HG03060 (cell line): ENCODE data around the gene CST7.
"Not testable (repeated sequence)": the region's sequence is repeated elsewhere in the genome, so short reads cannot be mapped to it uniquely, and the experiment has no call there.

Source experiments
- ATAC-seq: cut with Tn5 transposase; IDR thresholded peaks from one replicate; pipeline ENCODE4 v1.9.1; 2021; ENCODE audit warnings: low read depth, moderate number of reproducible peaks; ENCODE audit not compliant: unreplicated experiment

Gene CST7

DNA sequence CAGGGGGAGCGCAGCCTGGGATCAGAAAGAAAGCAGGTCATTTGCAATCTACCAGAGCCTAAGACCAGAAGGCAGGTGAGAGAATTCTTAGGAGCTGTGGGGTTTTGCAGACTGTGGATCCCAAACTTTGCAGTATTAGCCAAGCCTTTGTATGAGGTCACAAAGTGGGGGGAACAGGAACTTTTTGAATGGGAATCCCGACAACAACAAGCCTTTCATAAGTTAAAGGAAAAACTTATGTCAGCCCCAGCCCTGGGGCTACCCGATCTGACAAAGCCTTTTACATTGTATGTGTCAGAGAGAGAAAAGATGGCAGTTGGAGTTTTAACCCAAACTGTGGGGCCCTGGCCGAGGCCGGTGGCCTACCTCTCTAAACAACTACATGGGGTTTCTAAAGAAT lies 19.8 kb upstream of the CST7 start:
- not testable (repeated sequence) for ATAC-seq

GRCh38 chr20:24929867-24930723 lies 19.0 kb upstream of the CST7 start:
- ATAC-seq, result not testable (repeated sequence)

DNA sequence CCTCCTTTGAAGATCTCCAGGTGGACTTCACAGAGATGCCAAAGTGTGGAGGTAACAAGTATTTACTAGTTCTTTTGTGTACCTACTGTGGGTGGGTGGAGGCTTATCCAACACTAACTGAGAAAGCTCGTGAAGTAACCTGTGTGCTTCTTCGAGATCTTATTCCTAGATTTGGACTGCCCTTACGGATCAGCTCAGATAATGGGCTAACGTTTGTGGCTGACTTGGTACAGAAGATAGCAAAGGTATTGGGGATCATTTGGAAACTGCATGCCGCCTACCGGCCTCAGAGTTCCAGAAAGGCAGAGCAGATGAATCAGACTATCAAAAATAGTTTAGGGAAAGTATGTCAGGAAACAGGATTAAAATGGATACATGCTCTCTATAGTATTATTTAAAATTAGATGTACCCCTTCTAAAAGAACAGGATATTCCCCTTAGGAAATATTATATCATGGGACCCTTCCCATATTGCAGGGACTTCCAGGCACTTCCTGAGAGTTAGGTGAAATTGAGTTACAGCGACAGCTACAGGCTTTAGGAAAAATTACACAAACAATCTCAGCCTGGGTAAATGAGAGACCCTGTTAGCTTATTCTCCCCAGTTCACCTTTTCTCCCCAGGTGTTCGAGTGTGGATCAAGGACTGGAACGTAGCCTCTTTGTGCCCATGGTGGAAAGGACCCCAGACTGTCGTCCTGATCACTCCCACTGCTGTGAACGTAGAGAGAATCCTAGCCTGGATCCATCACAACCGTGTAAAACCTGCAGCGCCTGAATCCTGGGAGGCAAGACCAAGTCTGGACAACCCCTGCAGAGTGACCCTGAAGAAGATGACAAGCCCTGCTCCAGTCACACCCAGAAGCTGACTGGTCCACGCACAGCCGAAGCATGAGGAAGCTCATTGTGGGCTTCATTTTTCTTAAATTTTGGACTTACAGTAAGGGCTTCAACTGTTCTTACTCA lies 18.1 kb upstream of the CST7 start:
- ATAC-seq, result not testable (repeated sequence)

- ATAC-seq, result not testable (repeated sequence)
Observed at GRCh38 chr20:24931893-24932292, 17.2 kb upstream of the CST7 start.

GRCh38 chr20:24933266-24933908 lies 15.7 kb upstream of the CST7 start:
- ATAC-seq, result no peak

DNA sequence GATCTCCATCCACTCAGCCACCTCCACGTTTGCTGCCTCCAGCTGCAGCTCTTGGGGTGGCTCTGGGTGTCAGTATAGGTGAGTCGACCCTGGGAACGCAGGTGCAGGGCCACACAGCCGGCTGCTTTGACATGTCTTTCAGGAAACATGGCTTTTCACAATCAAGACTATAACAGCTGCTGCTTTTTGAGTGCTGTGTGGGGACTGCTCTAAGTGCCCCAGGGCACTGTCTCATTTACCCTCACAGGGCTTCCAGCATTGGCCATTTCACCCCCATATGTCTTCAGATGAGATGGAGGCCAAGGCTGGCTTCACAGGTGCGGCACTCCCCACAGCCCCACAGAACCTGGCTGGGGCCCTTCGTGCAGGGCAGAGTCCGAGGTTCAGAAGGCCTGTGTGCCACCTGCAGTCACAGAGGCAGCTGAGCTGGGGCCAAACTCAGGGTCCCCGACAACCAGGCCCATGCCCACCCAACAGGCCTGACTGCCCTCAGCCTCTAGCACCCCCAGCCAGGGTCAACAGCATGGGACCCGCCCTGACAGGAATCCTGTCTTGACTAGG lies 14.9 kb upstream of the CST7 start:
- ATAC-seq, result no peak

DNA sequence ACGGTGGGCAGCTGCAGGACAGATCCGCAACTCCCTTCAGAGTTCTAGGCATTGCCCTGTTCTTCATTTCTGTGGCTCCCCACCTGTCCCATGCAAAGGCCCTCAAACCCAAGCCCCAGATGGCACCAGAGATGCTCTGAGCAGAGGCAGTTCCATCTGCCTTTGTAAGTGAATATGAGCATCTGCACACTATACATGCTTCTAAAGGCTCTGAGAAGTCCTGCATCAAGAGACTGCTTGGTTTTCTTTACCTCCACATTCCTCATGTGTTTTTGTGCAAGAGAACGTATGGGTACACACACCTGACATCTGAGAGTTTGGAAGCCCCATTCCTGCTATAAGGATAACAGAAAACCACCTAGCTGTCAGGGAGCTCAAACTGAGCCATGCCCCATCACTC lies 14.4 kb upstream of the CST7 start:
- ATAC-seq, result no peak

GRCh38 chr20:24935140-24935539 lies 13.9 kb upstream of the CST7 start:
- no peak for ATAC-seq

DNA sequence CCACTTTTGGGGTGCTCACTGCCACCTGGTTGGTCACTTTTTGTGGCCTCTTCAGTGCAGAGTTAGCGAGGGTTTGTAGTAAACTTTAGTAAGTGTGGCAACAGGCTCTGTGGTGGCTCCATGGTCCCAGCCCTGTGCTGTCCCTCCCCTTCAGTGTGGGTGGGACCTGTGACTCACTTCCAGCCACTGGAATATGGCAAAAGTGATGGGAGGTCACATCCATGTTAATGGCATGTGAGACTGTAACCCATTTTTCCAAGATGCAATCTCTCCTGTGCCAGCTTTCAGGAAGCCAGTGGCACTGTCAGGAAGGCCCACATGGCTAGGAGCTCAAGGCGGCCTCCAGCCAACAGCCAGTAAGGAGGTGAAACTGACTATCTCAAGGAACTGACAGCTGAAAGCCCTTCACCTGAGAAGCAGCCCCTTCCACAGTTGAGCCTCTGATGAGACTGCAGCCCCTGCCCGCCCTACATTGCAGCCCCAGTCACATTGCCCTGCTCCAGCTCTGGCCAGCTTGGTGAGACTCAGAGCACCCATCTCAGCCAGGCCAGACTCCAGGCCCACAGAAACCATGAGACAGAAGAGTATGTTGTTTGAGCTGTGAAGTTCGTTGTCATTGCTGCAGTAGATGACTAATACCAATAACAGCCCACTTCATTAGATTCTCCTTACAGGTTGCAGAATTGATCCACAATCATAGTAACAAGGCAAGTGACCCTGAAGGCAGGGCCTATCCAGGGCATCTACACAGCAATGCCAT lies 13.1 kb upstream of the CST7 start:
- ATAC-seq, result no peak

GRCh38 chr20:24936526-24937407 lies 12.3 kb upstream of the CST7 start:
- ATAC-seq, result no peak

GRCh38 chr20:24937579-24937978 lies 11.5 kb upstream of the CST7 start:
- ATAC-seq, result no peak

- ATAC-seq, result no peak
Observed at GRCh38 chr20:24938498-24938897, 10.6 kb upstream of the CST7 start.

DNA sequence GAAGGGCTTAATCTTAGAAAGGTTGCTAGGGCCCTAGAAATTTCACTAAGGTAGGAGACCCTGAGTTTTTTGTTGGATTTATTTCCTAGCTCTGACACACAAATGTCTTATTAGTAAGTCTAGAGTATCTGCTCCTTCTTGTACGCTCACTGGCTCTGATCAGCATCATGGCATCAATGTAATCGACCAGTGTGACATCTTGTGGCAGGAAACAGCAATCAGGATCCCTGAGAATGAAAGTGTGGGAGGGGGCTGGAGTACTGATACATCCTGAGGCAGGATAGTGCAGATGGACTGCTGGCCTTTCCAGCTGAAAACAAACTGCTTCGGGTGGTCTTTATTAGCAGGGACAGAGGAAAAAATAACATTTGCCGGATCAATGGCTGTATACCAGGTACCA lies 10.0 kb upstream of the CST7 start:
- no peak for ATAC-seq

DNA sequence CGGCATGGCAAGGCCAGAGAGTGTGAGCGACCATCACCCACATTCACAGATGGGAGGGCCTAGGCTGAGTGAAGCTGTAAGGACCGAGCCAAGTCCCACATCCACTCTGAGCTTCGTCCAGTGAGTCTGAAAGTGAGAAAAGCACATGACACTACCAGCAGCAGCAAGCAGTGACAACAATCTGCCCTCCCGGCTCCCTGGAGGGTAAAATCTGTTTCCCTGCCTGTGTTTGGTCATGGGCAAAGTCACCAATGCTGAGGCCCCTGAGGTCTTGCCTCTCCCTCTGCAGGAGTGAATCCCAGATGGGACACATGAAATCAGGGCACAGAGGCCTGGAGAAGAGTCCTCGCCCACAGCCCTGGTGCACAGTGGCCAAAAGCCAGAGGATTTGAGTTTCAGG lies 6.4 kb upstream of the CST7 start:
- ATAC-seq, result no peak

DNA sequence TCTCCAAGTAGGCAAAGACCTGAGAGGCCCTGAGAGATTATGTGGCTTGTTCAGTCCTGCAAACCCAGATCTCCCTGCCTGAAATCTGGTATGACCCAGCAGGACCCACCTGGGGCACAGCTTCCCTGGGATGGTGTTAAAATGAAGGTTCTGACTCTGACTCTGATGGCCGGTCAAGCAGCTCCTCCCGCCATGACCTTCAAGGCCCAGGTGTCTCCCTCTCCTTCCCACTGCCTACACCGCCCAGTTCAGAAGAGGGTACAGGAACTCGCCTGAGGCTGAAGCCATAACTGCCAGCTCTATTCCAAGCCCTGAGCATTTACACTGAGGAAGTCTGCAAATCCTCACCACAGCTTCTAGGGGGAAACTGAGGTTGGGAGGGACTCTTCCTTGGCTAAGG lies 5.9 kb upstream of the CST7 start:
- no peak for ATAC-seq

DNA sequence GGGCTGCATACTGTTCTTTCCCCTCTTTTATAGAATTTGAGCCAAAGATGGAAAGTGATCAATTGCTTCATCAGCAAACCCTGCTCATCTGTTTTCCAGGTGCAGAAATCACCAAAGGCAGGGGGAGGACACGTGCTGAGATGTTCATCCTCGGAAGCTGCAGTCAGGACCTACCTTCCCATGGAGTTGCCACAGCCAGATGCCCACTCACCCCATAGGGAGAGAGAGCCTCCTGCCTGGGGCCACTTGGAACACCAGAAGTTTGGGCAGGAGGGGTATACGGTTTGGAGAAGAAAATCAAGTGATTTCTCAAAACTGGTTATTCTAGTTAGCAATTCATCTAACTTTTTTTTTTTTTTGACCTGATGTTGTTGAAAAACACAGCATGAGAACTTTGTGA lies 5.3 kb upstream of the CST7 start:
- ATAC-seq, result no peak

DNA sequence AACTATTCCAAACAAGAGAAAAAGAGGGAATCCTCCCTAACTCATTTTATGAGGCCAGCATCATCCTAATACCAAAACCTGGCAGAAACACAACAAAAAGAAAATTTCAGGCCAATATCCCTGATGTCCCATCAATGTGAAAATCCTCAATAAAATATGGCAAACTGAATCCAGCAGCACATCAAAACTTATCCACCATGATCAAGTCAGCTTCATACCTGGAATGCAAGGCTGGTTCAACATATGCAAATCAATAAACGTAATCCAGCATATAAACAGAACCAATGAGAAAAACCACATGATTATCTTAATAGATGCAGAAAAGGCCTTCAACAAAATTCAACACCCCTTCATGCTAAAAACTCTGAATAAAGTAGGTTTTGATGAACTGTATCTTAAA lies 2.7 kb upstream of the CST7 start:
- ATAC-seq, result not testable (repeated sequence)

DNA sequence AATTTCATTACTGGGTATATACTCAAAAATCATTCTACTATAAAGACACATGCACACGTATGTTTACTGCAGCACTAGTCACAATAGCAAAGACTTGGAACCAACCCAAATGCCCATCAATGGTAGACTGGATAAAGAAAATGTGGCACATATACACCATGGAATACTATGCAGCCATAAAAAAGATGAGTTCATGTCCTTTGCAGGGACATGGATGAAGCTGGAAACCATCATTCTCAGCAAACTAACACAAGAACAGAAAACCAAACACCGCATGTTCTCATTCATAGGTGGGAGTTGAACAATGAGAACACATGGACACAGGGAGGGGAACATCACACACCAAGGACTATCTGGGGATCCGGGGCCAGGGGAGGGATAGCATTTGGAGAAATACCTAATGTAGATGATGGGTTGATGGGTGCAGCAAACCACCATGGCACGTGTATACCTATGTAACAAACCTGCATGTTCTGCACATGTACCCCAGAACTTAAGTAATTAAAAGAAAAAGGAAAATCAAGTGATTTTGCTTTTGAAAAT lies 602 bp upstream of the CST7 start:
- ATAC-seq, result not testable (repeated sequence)

- no peak for ATAC-seq
Observed at GRCh38 chr20:24949756-24950127, 673 bp downstream of the CST7 start.
